ENCODE measurements around the gene SLC4A9.

SLC4A9 gene

GRCh38 chr5:140362875-140363630, 3.1 kb downstream of the SLC4A9 start:
- DNase-seq, result peak in 1 of 2 experiments; percentile 17

GRCh38 chr5:140363631-140364471, 3.9 kb downstream of the SLC4A9 start:
- DNase-seq, result no peak

GRCh38 chr5:140364472-140364765, 4.4 kb downstream of the SLC4A9 start:
- DNase-seq, result no peak

GRCh38 chr5:140365282-140365681, 5.3 kb downstream of the SLC4A9 start:
- no peak for DNase-seq

- no peak for DNase-seq
Observed at GRCh38 chr5:140365941-140366340, 5.9 kb downstream of the SLC4A9 start.

- no peak for DNase-seq
Observed at GRCh38 chr5:140366589-140367255, 6.7 kb downstream of the SLC4A9 start.

- no peak for DNase-seq
Observed at GRCh38 chr5:140367256-140368013, 7.4 kb downstream of the SLC4A9 start.

GRCh38 chr5:140371356-140372151, 11.6 kb downstream of the SLC4A9 start:
- no peak for DNase-seq

GRCh38 chr5:140372971-140373487, 13.0 kb downstream of the SLC4A9 start:
- peak; percentile 63 to 76 for DNase-seq

GRCh38 chr5:140381351-140381750, 21.4 kb downstream of the SLC4A9 start:
- no peak for DNase-seq

GRCh38 chr5:140381972-140382371, 22.0 kb downstream of the SLC4A9 start:
- no peak for DNase-seq

GRCh38 chr5:140382866-140383265, 22.9 kb downstream of the SLC4A9 start:
- no peak for DNase-seq

GRCh38 chr5:140383300-140383699, 23.3 kb downstream of the SLC4A9 start:
- no peak for DNase-seq

GRCh38 chr5:140388052-140388451, 28.1 kb downstream of the SLC4A9 start:
- DNase-seq, result no peak

- no peak for DNase-seq
Observed at GRCh38 chr5:140391312-140391711, 31.3 kb downstream of the SLC4A9 start.

GRCh38 chr5:140391732-140392131, 31.7 kb downstream of the SLC4A9 start:
- no peak for DNase-seq

GRCh38 chr5:140393738-140394137, 33.7 kb downstream of the SLC4A9 start:
- DNase-seq, result no peak

- no peak for DNase-seq
Observed at GRCh38 chr5:140398379-140398811, 38.4 kb downstream of the SLC4A9 start.

- DNase-seq, result no peak
Observed at GRCh38 chr5:140399979-140400729, 40.2 kb downstream of the SLC4A9 start.

GRCh38 chr5:140400730-140401361, 40.9 kb downstream of the SLC4A9 start:
- peak; percentile 93 to 94 for DNase-seq

Data from NCI-H446 (cell line).